WTC11 (cell line): ENCODE data around the gene SAAL1.

ENCODE experiments used
- ATF3 ChIP-seq: sonication (generic); formaldehyde crosslinking; conservative IDR thresholded peaks from 2 replicates; pipeline ENCODE4 v1.8.1; 2022; ENCODE audit warnings: mild to moderate bottlenecking, missing genetic modification reagents
- CREB1 ChIP-seq: sonication (generic); formaldehyde crosslinking; IDR thresholded peaks from 2 replicates; pipeline ENCODE4 v1.8.0; 2023; ENCODE audit warnings: mild to moderate bottlenecking, missing genetic modification reagents
- CTCF ChIP-seq: fragments of 200-600 bp; IDR thresholded peaks from 2 replicates; pipeline ENCODE4 v1.8.0; 2022; ENCODE audit warnings: antibody characterized with exemption
- ESRRA ChIP-seq: sonication (generic); formaldehyde crosslinking; IDR thresholded peaks from 2 replicates; pipeline ENCODE4 v1.8.1; 2022; ENCODE audit warnings: mild to moderate bottlenecking, missing genetic modification reagents, borderline replicate concordance
- IRF2 ChIP-seq: sonication (generic); formaldehyde crosslinking; IDR thresholded peaks from 2 replicates; pipeline ENCODE4 v1.8.0; 2022; ENCODE audit warnings: low read depth, missing genetic modification reagents, borderline replicate concordance
- NFE2L1 ChIP-seq: sonication (generic); formaldehyde crosslinking; IDR thresholded peaks from 2 replicates; pipeline ENCODE4 v1.8.1; 2023; ENCODE audit warnings: missing genetic modification reagents
- TP53 ChIP-seq: sonication (generic); formaldehyde crosslinking; IDR thresholded peaks from 2 replicates; pipeline ENCODE4 v1.8.1; 2023; ENCODE audit warnings: mild to moderate bottlenecking, missing genetic modification reagents
- ZNF263 ChIP-seq: sonication (generic); formaldehyde crosslinking; IDR thresholded peaks from 2 replicates; pipeline ENCODE4 v1.8.1; 2022; ENCODE audit warnings: low read depth, mild to moderate bottlenecking, moderate library complexity, missing genetic modification reagents

DNA sequence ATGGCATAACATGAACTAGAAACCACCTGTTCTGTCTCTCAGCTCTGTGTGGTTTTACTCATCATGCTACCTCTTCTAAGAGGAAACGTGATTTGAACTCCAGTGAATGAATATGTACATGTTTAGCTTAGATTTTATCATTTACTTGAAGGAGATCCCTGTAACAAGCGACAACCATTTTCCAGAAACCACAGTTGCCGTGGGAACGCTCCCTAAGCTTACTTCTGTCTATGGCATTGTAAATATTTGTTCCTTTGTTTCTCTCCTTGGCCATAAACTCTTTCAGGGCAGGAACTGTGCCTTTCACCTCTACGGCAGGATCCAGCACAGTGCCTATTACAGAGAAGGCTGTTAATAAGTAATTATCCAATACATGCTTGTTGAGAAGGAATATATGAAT, 42.8 kb downstream of the SAAL1 start:
- TF ChIP-seq CTCF: no peak
- TF ChIP-seq IRF2 (CRISPR knock-in tag): no peak
- no peak for TF ChIP-seq NFE2L1
- TF ChIP-seq TP53: no peak
- no peak for TF ChIP-seq CREB1
- no peak for TF ChIP-seq ESRRA (CRISPR knock-in tag)
- no peak for TF ChIP-seq ATF3 (CRISPR knock-in tag)
- no peak for TF ChIP-seq ZNF263 (CRISPR knock-in tag)
